Measurements from ENCODE around the gene KLF7.

- TF ChIP-seq, protein P1, sequence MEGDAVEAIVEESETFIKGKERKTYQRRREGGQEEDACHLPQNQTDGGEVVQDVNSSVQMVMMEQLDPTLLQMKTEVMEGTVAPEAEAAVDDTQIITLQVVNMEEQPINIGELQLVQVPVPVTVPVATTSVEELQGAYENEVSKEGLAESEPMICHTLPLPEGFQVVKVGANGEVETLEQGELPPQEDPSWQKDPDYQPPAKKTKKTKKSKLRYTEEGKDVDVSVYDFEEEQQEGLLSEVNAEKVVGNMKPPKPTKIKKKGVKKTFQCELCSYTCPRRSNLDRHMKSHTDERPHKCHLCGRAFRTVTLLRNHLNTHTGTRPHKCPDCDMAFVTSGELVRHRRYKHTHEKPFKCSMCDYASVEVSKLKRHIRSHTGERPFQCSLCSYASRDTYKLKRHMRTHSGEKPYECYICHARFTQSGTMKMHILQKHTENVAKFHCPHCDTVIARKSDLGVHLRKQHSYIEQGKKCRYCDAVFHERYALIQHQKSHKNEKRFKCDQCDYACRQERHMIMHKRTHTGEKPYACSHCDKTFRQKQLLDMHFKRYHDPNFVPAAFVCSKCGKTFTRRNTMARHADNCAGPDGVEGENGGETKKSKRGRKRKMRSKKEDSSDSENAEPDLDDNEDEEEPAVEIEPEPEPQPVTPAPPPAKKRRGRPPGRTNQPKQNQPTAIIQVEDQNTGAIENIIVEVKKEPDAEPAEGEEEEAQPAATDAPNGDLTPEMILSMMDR (IDR thresholded peaks at IDR 0.05) = no peak
- TF ChIP-seq EP300 (IDR thresholded peaks at IDR 0.05) (no peak), POLR2A (IDR thresholded peaks at IDR 0.05) (no peak)
Measured at GRCh38 chr2:207110310-207110709, 55.4 kb downstream of the KLF7 start.
